HEK293 (cell line): ENCODE results near the gene MTMR11.

Experiments used
- CTCF ChIP-seq: fragments of 450-650 bp; formaldehyde crosslinking; IDR thresholded peaks from 2 replicates; pipeline ENCODE4 v1.5.1; 2016; ENCODE audit warnings: missing biosample characterization, missing genetic modification characterization
- ZBTB8A ChIP-seq: fragments of 450-650 bp; formaldehyde crosslinking; IDR thresholded peaks from 2 replicates; pipeline ENCODE4 v1.5.1; 2016; ENCODE audit warnings: missing biosample characterization, missing genetic modification characterization
- ZEB2 ChIP-seq: fragments of 450-650 bp; formaldehyde crosslinking; IDR thresholded peaks from 2 replicates; pipeline ENCODE4 v1.5.1; 2016; ENCODE audit warnings: missing biosample characterization, missing genetic modification characterization
- ZNF768 ChIP-seq: fragments of 450-650 bp; formaldehyde crosslinking; IDR thresholded peaks from 2 replicates; pipeline ENCODE4 v1.5.1; 2018; ENCODE audit warnings: missing biosample characterization, mild to moderate bottlenecking, missing genetic modification characterization
- TF ChIP-seq, protein P1 (sequence below): fragments of 450-650 bp; formaldehyde crosslinking; optimal IDR thresholded peaks from 2 replicates; pipeline ENCODE3; 2016; ENCODE audit warnings: missing biosample characterization, mild to moderate bottlenecking, missing genetic modification characterization

- TF ChIP-seq ZNF768 (tag by site-specific recombination) (no peak), CTCF (tag by site-specific recombination) (no peak), ZBTB8A (tag by site-specific recombination) (no peak), ZEB2 (no peak)
- TF ChIP-seq, protein P1, sequence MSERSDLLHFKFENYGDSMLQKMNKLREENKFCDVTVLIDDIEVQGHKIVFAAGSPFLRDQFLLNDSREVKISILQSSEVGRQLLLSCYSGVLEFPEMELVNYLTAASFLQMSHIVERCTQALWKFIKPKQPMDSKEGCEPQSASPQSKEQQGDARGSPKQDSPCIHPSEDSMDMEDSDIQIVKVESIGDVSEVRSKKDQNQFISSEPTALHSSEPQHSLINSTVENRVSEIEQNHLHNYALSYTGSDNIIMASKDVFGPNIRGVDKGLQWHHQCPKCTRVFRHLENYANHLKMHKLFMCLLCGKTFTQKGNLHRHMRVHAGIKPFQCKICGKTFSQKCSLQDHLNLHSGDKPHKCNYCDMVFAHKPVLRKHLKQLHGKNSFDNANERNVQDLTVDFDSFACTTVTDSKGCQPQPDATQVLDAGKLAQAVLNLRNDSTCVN (tag by site-specific recombination): no peak
These were observed 8.5 kb upstream of the MTMR11 start for GRCh38 chr1:149945206-149945605.
